HG03025 (cell line): ENCODE data around the gene POU2AF1.

Source experiments
- ATAC-seq: cut with Tn5 transposase; IDR thresholded peaks from one replicate; pipeline ENCODE4 v1.9.1; 2021; ENCODE audit warnings: mild to moderate bottlenecking, moderate library complexity; ENCODE audit not compliant: unreplicated experiment, low FRiP score

The POU2AF1 gene, protein sequence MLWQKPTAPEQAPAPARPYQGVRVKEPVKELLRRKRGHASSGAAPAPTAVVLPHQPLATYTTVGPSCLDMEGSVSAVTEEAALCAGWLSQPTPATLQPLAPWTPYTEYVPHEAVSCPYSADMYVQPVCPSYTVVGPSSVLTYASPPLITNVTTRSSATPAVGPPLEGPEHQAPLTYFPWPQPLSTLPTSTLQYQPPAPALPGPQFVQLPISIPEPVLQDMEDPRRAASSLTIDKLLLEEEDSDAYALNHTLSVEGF

GRCh38 chr11:111378861-111379601 lies at the start of gene POU2AF1:
Gene POU2AF1, minus strand, starts transcription at chr11:111379275. Its CDS starts 98 bp downstream, at chr11:111379177.
- ATAC-seq: peak; percentile 75

- ATAC-seq: no peak
Observed at GRCh38 chr11:111428113-111428876, 49.2 kb upstream of the POU2AF1 start.

- ATAC-seq: no peak
Observed at GRCh38 chr11:111427471-111427912, 48.4 kb upstream of the POU2AF1 start.

- ATAC-seq: no peak
Observed at GRCh38 chr11:111426617-111427016, 47.5 kb upstream of the POU2AF1 start.

GRCh38 chr11:111423250-111423615 lies 44.2 kb upstream of the POU2AF1 start:
- no peak for ATAC-seq

GRCh38 chr11:111422494-111423249 lies 43.6 kb upstream of the POU2AF1 start:
- peak; percentile 66 for ATAC-seq

- no peak for ATAC-seq
Observed at GRCh38 chr11:111421251-111421650, 42.2 kb upstream of the POU2AF1 start.

GRCh38 chr11:111419641-111420327 lies 40.7 kb upstream of the POU2AF1 start:
- ATAC-seq: no peak

DNA sequence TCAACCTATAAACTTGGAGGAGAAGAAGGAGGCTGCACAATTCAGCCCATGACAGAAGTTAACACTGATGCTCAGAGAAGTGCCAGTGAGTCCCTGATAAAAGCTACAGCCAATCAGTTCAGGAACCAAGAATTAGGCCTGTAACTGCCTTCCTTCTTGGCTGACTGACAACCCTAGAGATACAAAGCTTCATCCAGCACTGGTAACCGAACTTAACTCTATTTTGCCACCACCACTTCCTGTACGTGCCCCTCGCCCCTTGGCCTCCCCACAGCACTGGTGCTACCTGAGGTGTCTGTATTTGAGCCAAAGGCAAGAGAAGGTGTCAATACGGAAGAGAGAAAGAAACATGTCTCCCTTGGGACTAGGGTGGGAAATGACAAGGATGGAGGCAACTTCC lies 40.1 kb upstream of the POU2AF1 start:
- no peak for ATAC-seq

GRCh38 chr11:111418436-111418787 lies 39.3 kb upstream of the POU2AF1 start:
- no peak for ATAC-seq

DNA sequence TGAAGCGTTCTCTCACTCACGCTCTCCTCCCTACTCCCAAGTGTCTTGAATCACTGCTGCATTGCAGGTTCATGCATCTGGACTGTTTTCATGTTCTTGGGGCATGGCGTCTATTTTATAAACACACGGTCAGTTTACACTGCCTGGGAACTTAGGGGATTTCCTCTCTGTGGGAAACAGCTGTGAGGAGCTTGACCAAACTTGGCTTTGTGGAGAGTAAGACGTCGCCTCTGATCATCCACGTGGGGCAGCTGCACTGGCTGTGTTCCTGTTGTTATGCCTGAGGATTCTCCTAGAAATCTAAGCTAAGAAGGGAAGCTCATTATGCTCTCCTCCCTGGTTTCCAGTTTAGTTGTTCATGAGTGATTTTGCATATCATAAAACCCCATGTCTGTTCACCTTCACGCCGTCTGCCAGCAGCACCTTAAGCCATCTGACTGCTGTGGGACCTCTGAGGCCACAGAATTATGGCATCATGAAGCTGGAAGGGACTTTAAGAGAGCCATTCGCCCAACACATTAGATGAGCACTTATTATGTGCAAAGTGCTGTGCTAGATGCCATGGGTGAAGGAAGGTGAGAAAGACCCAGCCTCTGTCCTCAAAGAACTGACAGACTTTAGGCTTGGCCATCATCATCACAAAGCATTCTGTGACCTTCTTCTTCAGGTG lies 38.8 kb upstream of the POU2AF1 start:
- peak; percentile 46 for ATAC-seq

GRCh38 chr11:111417011-111417765 lies 38.1 kb upstream of the POU2AF1 start:
- peak; percentile 67 for ATAC-seq

DNA sequence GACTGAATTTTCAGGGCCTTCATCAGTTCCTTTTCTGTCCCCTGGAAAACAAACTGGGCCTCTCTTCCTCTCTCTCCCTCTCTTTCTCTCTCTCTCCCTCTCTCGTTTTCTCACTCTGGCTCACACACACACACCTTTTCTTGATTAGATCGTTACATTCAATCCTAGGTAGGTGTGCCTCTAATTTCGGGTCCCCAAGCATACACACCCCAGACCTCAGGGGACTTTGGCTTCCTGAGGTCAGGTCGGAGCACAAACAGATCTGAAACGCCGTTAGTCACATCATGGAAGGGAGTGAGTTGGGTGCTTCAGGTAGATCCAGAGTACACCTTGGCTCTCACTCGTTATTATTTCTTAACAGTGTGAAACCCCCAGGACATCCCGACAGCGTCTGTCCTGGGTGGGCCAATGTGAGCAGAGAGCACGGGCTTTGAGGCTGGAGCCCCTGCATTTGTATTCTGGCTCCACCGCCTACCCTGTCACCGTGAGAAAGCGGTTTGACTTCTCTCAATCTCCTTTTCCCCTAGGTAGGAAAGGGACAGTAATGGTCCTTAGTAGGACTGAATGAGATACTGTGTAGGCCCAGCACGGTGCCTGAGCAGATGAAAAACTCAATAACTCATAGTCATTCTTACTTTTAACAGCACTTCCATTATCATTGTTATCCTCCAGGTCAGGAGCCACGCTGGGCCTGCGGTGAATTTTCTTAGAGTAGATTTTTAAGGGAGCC lies 37.3 kb upstream of the POU2AF1 start:
- ATAC-seq: no peak

GRCh38 chr11:111414936-111415335 lies 35.9 kb upstream of the POU2AF1 start:
- no peak for ATAC-seq

- ATAC-seq: no peak
Observed at GRCh38 chr11:111414267-111414931, 35.3 kb upstream of the POU2AF1 start.

DNA sequence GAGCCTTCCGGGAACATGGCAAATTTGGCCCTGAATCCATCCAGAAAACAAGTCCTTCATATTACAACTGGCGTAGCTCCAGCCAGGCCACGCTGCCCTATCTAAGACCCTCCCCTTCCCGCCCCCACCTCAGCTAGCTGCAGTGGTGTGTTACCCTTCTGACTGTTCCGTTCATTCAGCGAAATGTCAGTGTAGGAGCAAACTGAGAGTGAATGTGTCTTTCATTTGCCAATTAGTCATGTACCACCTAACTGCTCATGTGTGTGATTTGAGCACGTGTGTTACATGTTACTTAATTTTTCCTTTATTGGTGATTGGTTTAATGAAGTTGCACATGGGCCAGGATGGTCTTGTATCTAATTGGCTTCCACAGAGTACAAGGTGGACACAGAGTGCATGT lies 34.8 kb upstream of the POU2AF1 start:
- ATAC-seq: no peak

GRCh38 chr11:111412293-111412692 lies 33.2 kb upstream of the POU2AF1 start:
- ATAC-seq: no peak

DNA sequence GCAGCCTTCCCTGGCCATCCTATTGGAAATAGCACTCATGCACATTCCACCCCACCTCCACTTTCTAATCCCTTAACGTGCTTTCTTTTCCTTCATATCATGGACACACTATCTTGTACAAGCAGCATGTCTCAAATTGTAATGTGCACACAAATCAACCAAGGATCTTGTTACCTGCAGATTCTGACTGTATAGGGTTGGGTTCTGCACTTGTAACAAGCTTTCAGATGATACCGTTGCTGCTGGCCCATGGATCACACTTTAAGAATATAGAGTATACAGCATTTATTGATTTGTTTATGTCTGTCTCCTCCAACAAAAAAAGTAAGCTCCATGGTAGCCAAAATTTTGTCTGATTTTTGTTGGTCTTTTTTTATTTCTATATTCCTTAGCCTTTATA lies 32.4 kb upstream of the POU2AF1 start:
- ATAC-seq: no peak
